Stimulated activated CD8-positive, alpha-beta memory T cell treated with anti-CD3 and anti-CD28 coated beads, Interleukin-2, amount 100 ng/mL, for 48 hours (primary cell): Measurements from ENCODE around the gene ABCA10.
"Not testable (repeated sequence)": the region's sequence is repeated elsewhere in the genome, so short reads cannot be mapped to it uniquely, and the experiment has no call there.

ENCODE experiments used
- DNase-seq, 2 donors: peaks; one replicate each; pipeline ENCODE4 v3.0.0-alpha.2; 2020; ENCODE audit warnings: low read depth in 2 of 2

ABCA10 gene, protein sequence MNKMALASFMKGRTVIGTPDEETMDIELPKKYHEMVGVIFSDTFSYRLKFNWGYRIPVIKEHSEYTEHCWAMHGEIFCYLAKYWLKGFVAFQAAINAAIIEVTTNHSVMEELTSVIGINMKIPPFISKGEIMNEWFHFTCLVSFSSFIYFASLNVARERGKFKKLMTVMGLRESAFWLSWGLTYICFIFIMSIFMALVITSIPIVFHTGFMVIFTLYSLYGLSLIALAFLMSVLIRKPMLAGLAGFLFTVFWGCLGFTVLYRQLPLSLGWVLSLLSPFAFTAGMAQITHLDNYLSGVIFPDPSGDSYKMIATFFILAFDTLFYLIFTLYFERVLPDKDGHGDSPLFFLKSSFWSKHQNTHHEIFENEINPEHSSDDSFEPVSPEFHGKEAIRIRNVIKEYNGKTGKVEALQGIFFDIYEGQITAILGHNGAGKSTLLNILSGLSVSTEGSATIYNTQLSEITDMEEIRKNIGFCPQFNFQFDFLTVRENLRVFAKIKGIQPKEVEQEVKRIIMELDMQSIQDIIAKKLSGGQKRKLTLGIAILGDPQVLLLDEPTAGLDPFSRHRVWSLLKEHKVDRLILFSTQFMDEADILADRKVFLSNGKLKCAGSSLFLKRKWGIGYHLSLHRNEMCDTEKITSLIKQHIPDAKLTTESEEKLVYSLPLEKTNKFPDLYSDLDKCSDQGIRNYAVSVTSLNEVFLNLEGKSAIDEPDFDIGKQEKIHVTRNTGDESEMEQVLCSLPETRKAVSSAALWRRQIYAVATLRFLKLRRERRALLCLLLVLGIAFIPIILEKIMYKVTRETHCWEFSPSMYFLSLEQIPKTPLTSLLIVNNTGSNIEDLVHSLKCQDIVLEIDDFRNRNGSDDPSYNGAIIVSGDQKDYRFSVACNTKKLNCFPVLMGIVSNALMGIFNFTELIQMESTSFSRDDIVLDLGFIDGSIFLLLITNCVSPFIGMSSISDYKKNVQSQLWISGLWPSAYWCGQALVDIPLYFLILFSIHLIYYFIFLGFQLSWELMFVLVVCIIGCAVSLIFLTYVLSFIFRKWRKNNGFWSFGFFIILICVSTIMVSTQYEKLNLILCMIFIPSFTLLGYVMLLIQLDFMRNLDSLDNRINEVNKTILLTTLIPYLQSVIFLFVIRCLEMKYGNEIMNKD (N-terminal part only)

DNA sequence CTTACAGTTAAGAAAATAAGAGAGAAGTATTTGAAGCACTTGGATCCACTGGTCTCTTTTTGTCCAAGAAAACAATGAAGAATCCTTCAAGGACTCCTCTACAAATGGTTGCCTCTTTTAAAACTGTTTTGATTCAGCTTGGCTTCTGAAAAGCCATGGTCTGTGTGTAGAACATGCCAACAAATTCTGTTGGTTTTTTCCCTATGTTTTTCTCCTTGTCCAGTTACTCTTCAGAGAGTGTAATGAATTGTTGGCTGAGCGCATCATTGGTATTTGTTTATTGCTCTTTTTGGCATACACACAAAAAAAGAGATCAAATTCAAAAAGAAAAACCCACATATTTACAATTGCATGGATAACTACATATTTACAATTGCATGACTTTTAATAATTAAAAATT is at the start of gene ABCA10:
Gene ABCA10 (minus strand): TSS at position 249 of the 400 bp plus-strand sequence. CDS start 3,466 bp downstream, outside the sequence.
- DNase-seq = no peak

DNA sequence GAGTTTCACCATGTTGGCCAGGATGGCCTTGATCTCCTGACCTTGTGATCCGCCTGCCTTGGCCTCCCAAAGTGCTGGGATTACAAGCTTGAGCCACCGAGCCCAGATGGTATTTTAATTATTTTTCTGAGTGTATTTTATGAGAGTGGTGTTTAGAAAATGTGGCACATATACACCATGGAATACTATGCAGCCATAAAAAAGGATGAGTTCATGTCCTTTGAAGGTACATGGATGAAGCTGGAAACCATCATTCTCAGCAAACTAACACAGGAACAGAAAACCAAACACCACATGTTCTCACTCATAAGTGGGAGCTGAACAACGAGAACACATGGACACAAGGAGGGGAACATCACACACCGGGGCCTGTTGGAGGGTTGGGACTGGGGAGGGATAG is 47.7 kb upstream of the ABCA10 start:
- not testable (repeated sequence) for DNase-seq

DNA sequence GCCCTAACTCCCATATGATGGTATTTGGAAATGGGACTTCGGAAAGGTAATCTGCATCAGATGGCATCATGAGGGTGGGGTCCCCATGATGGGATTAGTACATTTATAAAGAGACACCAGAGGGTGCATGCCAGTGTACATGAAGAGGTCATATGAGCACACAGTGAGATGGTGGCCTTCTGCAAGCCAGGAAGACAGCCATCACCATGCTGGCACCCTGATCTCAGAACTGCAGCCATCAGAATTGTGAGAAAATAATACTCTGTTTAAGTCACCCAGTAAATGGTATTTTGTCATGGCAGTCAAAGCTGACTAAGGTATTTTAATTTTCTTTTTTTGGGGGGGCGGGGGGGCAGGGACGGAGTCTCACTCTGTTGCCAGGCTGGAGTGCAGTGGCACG is 47.1 kb upstream of the ABCA10 start:
- no peak for DNase-seq

DNA sequence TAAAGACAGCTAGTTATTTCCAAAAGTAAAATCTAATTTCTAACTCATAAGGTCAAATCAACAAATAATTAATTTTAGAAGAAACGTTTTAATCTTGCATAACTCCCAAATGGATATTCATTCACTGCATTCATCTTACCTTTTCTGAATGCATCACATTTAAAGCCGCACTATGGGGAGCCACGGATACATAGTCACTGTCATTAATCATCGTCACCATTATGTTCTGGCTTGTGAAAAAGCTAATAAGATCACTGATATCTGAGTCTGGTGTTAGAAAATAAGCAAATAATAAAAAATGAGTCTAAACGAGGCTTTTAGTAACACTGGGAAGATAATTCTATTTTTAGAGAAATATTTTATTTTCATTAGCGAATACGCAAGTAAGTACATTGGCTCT is 42.4 kb upstream of the ABCA10 start:
- no peak for DNase-seq

DNA sequence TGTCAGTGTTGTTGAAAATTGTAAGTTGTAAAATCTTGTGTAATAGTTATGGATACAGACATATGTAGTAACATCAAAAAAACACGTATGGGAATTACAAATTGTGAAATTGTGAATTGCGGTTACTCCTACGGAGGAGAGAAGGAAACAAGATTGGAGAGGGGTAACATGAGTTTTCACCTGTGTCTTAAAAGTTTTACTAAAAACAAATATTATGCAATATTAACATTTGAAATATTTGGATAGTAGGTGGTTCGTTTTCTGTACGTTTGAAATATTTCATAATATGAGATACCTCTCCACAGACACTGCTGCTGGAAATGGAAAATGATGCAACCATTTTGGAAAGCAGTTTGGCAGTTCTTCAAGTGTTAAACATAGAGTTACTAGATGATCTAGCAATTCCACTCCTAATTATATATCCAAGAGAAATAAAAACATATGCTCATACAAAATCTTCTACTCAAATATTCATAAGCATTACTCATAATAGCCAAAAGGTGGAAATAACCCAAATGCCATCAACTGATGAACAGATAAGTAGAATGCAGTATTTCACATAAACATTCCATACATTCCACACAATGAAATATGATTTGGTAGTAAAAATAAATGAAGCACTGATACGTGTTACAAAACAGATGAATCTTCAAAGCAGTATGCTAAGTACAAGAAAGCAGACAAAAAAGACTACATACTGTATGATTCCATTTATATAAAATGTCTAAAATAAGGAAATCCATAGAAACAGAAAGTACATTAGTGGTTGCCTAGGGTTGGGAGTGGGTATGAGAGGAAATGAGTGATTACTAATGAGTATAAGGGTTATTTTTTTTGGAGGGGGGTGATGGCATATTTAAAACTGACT is 40.7 kb upstream of the ABCA10 start:
- DNase-seq = no peak

DNA sequence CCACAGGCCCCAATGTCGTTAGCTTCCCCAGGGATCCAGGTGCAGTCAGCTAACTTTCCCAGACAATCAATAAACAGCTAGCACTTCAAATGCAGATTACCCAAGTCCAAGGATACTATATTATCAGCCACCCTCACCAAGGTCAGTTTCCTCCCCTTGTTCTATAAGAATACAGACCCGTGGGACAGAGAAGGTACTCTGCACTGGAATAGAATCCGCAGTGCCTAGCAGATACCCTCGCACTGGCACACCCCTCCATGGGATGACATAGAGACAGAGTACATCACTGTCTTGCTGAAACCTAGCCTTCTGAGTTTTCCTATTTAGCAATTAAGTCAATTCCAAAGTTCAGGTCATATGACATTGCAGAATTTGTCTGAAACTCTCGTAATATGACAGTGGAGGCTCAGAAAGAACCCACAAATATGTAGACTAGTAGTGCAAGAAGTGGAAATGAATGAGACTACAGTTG is 40.0 kb upstream of the ABCA10 start:
- no peak for DNase-seq

GRCh38 chr17:69267219-69267618 is 38.6 kb upstream of the ABCA10 start:
- no peak for DNase-seq

- DNase-seq = no peak
Measured at GRCh38 chr17:69265873-69266272, 37.2 kb upstream of the ABCA10 start.

- DNase-seq = no peak
Measured at GRCh38 chr17:69254187-69254586, 25.6 kb upstream of the ABCA10 start.

DNA sequence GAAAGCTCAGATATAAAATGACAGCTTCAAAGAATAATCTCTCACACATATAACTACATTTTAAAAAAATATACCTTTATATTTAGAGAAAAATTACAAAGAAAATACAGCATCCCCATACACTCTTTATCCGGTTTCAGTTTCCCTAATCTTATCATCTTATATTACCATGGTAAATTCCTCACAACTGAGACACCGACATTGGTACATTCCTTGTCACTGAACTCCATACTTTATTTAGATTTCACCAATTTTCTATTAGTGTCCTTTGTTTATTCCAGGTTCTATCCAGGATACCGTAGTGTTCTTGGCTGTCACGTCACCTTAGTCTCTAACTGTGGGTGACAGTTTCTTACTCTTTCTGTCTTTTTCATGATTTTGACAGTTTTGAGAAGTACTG is 22.0 kb upstream of the ABCA10 start:
- no peak for DNase-seq

DNA sequence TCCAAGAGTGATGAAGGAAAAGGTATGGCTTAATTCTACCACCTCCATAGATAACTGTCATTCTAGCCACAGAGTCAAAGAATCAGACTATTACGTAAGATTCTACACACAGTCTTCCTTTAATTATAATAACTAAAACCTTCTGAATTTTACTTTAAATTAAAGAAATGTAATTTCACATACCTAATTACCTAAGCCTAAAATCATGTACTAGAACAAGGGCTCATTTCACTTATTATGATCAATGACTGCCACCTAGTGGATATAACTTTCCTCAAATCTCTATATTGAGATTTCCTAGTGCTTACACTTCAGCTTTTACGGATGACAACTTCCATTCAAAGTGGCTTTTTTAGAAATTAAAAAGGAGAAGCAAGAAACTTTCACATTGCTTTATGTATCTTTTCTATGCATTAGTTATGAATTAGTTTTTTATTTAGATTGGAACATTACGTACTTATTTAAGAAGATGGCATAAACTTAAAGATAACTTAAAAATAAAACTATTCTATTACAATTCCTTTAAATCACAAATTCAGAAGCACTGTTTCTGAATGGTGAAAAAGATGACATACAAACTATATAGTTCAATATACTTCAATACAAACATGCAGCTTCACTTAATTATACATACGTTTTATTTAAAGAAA is 18.2 kb upstream of the ABCA10 start:
- no peak for DNase-seq

- no peak for DNase-seq
Measured at GRCh38 chr17:69246202-69246601, 17.6 kb upstream of the ABCA10 start.

DNA sequence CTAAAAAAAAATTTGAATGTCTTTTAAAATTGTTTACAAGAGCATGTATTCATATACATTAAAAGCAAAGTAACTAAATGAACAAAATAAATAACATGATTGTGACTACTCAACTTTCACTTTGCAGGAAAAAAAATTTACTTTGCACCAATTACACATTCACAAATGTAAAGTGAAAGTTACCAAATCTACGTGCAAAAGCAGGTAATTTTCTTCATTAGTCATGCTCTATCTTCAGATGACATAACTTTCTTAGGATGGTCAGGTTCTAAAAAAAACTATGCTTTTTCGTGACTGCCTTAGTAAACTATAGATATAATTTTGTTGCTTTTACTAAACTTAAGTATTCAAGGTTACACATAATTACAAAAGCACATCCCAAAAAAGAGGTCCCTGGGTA is 17.0 kb upstream of the ABCA10 start:
- no peak for DNase-seq

GRCh38 chr17:69239611-69240600 is 11.3 kb upstream of the ABCA10 start:
- no peak for DNase-seq

- no peak for DNase-seq
Measured at GRCh38 chr17:69236946-69237345, 8.3 kb upstream of the ABCA10 start.

DNA sequence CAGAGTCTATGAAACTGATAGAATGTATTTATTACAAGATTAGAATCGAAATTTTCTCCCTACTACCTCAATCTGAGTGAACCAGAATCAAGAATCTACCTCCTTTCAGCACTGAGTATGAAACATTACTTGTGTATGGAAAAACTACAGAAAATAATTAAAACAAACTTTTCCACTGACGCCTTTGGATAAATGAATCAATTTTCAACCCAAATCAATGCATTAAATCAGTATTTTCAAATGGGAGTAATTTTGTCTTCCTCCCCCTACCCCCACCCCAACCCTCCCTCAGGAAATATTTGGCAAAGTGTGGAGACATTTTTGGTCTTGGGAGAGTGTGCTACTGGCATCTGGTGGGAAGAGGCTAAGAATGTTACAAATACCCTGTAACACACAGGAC is 7.8 kb upstream of the ABCA10 start:
- no peak for DNase-seq

DNA sequence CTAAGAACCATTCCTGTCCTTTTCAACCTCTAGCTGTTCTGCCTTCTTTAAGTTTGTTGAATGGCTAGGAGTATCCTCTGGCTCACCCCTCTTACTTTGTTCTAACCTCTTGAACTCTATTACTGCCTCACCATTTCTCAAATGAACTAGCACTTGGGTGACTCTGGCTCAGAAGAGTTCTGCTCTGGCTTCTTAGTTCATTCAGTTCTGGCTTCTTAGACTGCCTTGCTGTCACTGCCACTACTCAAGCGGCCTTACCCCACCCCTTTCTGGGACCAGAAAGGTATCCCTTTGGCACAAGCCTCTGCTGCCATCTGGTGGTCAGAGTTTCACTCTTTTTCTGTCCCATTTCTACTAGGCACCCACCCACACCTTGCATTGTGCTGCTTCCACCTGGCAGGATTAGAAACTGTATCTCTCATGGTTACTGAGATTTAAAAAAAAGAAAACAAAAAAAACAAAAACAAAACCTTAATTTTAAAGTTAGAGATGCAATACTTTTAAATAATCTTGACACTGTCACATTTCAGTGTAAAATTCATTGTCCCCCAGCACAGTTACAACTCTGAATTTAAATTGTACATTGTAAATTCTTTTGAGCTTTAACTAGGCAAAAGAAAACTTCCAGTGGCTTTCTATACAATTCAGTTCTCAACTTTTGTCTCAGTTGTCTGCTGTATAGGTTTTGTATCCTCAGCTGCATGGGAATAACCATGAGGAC is 6.9 kb upstream of the ABCA10 start:
- peak; percentile 48 to 56 for DNase-seq

- no peak for DNase-seq
Measured at GRCh38 chr17:69232650-69233049, 4.0 kb upstream of the ABCA10 start.

- no peak for DNase-seq
Measured at GRCh38 chr17:69231521-69231920, 2.9 kb upstream of the ABCA10 start.
